Measurements from ENCODE around the gene DHRS3.
"Not testable (repeated sequence)": the region's sequence is repeated elsewhere in the genome, so short reads cannot be mapped to it uniquely, and the experiment has no call there.

Gene DHRS3

GRCh38 chr1:12654004-12654567, 36.1 kb upstream of the DHRS3 start:
- Histone ChIP-seq H3K79me2 (ENCODE audit: insufficient read depth, low read length) (no peaks in the 10 kb centered on the region), H3K27ac (ENCODE audit: low read depth, low read length) (no peak overlapping the region), H3K9ac (ENCODE audit: low read length) (no peak overlapping the region), H3K27me3 (ENCODE audit: low read length) (no peaks in the 10 kb centered on the region), H3K36me3 (ENCODE audit: low read length) (no peaks in the 10 kb centered on the region), H4K20me1 (ENCODE audit: low read depth, low read length) (no peaks in the 10 kb centered on the region), H3K4me3 (ENCODE audit: insufficient read depth, low read length, poor library complexity, severe bottlenecking) (no peak overlapping the region), H2AFZ (ENCODE audit: low read depth, low read length, severe bottlenecking) (no peak overlapping the region), H3K9me2 (replicated peaks; ENCODE audit: insufficient read depth, low read length) (no peaks in the 10 kb centered on the region), H3K4me2 (ENCODE audit: low read depth, low read length, poor library complexity, severe bottlenecking) (no peak overlapping the region), H3F3A (ENCODE audit: insufficient read depth) (no peaks in the 10 kb centered on the region), H3K9me3 (ENCODE audit: insufficient read depth, low read length) (no peaks in the 10 kb centered on the region)
- no peak for TF ChIP-seq CTCF (IDR thresholded peaks at IDR 0.05; ENCODE audit: insufficient read depth, low read length, poor library complexity, severe bottlenecking)
- no peak for TF ChIP-seq EZH2phosphoT487 (conservative IDR thresholded peaks at IDR 0.05; ENCODE audit: low read length)

GRCh38 chr1:12649971-12650421, 32.0 kb upstream of the DHRS3 start:
- H3K36me3 ChIP-seq (ENCODE audit: low read length): no peaks in the 10 kb centered on the region
- H3K9ac ChIP-seq (ENCODE audit: low read length): no peak overlapping the region
- H3K4me2 ChIP-seq (ENCODE audit: low read depth, low read length, poor library complexity, severe bottlenecking): no peak overlapping the region
- H3K27ac ChIP-seq (ENCODE audit: low read depth, low read length): no peak overlapping the region
- TF ChIP-seq CTCF (IDR thresholded peaks at IDR 0.05; ENCODE audit: insufficient read depth, low read length, poor library complexity, severe bottlenecking): no peak
- TF ChIP-seq EZH2phosphoT487 (conservative IDR thresholded peaks at IDR 0.05; ENCODE audit: low read length): no peak
- H3K27me3 ChIP-seq (ENCODE audit: low read length): no peaks in the 10 kb centered on the region
- no peaks in the 10 kb centered on the region for H3F3A ChIP-seq (ENCODE audit: insufficient read depth)
- no peak overlapping the region for H3K4me3 ChIP-seq (ENCODE audit: insufficient read depth, low read length, poor library complexity, severe bottlenecking)
- H3K9me2 ChIP-seq (replicated peaks; ENCODE audit: insufficient read depth, low read length): no peaks in the 10 kb centered on the region
- H2AFZ ChIP-seq (ENCODE audit: low read depth, low read length, severe bottlenecking): no peak overlapping the region
- no peaks in the 10 kb centered on the region for H4K20me1 ChIP-seq (ENCODE audit: low read depth, low read length)
- H3K79me2 ChIP-seq (ENCODE audit: insufficient read depth, low read length): no peaks in the 10 kb centered on the region
- no peaks in the 10 kb centered on the region for H3K9me3 ChIP-seq (ENCODE audit: insufficient read depth, low read length)

GRCh38 chr1:12648741-12649140, 30.7 kb upstream of the DHRS3 start:
- no peaks in the 10 kb centered on the region for H3K9me3 ChIP-seq (ENCODE audit: insufficient read depth, low read length)
- no peaks in the 10 kb centered on the region for H3F3A ChIP-seq (ENCODE audit: insufficient read depth)
- no peak for TF ChIP-seq EZH2phosphoT487 (conservative IDR thresholded peaks at IDR 0.05; ENCODE audit: low read length)
- TF ChIP-seq CTCF (IDR thresholded peaks at IDR 0.05; ENCODE audit: insufficient read depth, low read length, poor library complexity, severe bottlenecking): no peak
- no peak overlapping the region for H2AFZ ChIP-seq (ENCODE audit: low read depth, low read length, severe bottlenecking)
- H4K20me1 ChIP-seq (ENCODE audit: low read depth, low read length): no peaks in the 10 kb centered on the region
- H3K27ac ChIP-seq (ENCODE audit: low read depth, low read length): no peak overlapping the region
- no peak overlapping the region for H3K4me3 ChIP-seq (ENCODE audit: insufficient read depth, low read length, poor library complexity, severe bottlenecking)
- H3K36me3 ChIP-seq (ENCODE audit: low read length): no peaks in the 10 kb centered on the region
- no peaks in the 10 kb centered on the region for H3K9me2 ChIP-seq (replicated peaks; ENCODE audit: insufficient read depth, low read length)
- no peaks in the 10 kb centered on the region for H3K27me3 ChIP-seq (ENCODE audit: low read length)
- no peak overlapping the region for H3K9ac ChIP-seq (ENCODE audit: low read length)
- no peaks in the 10 kb centered on the region for H3K79me2 ChIP-seq (ENCODE audit: insufficient read depth, low read length)
- no peak overlapping the region for H3K4me2 ChIP-seq (ENCODE audit: low read depth, low read length, poor library complexity, severe bottlenecking)

GRCh38 chr1:12645401-12645800, 27.4 kb upstream of the DHRS3 start:
- H3K9me2 ChIP-seq (replicated peaks; ENCODE audit: insufficient read depth, low read length); H4K20me1 ChIP-seq (ENCODE audit: low read depth, low read length); H2AFZ ChIP-seq (ENCODE audit: low read depth, low read length, severe bottlenecking); H3K27me3 ChIP-seq (ENCODE audit: low read length); H3K27ac ChIP-seq (ENCODE audit: low read depth, low read length); H3K79me2 ChIP-seq (ENCODE audit: insufficient read depth, low read length); H3K9ac ChIP-seq (ENCODE audit: low read length); H3K36me3 ChIP-seq (ENCODE audit: low read length); H3K4me3 ChIP-seq (ENCODE audit: insufficient read depth, low read length, poor library complexity, severe bottlenecking); H3K9me3 ChIP-seq (ENCODE audit: insufficient read depth, low read length); H3F3A ChIP-seq (ENCODE audit: insufficient read depth); H3K4me2 ChIP-seq (ENCODE audit: low read depth, low read length, poor library complexity, severe bottlenecking): not testable (repeated sequence)
